HK-2 (cell line): ENCODE measurements around the gene GTF3C6.
"Not testable (repeated sequence)": the region's sequence is repeated elsewhere in the genome, so short reads cannot be mapped to it uniquely, and the experiment has no call there.

Experiments
- DNase-seq: peaks from one replicate; pipeline ENCODE4 v3.0.0-alpha.2; 2018; ENCODE audit not compliant: unreplicated experiment

The GTF3C6 gene

GRCh38 chr6:110979565-110980101, 21.1 kb downstream of the GTF3C6 start:
- DNase-seq = no peak

- no peak for DNase-seq
These were observed 21.7 kb downstream of the GTF3C6 start for GRCh38 chr6:110980227-110980626.

- no peak for DNase-seq
These were observed 22.1 kb downstream of the GTF3C6 start for GRCh38 chr6:110980648-110981047.

- no peak for DNase-seq
These were observed 22.7 kb downstream of the GTF3C6 start for GRCh38 chr6:110981202-110981600.

- DNase-seq = no peak
These were observed 32.5 kb downstream of the GTF3C6 start for GRCh38 chr6:110990840-110991576.

- no peak for DNase-seq
These were observed 38.2 kb downstream of the GTF3C6 start for GRCh38 chr6:110996691-110997090.

- no peak for DNase-seq
These were observed 41.2 kb downstream of the GTF3C6 start for GRCh38 chr6:110999634-111000270.

- DNase-seq = no peak
These were observed 43.8 kb downstream of the GTF3C6 start for GRCh38 chr6:111002350-111002749.

- DNase-seq = no peak
These were observed 53.0 kb downstream of the GTF3C6 start for GRCh38 chr6:111011360-111012142.

GRCh38 chr6:111012143-111012452, 53.6 kb downstream of the GTF3C6 start:
- DNase-seq = no peak

GRCh38 chr6:111012520-111012919, 54.0 kb downstream of the GTF3C6 start:
- not testable (repeated sequence) for DNase-seq

- DNase-seq = no peak
These were observed 54.8 kb downstream of the GTF3C6 start for GRCh38 chr6:111013144-111013915.

- no peak for DNase-seq
These were observed 57.1 kb downstream of the GTF3C6 start for GRCh38 chr6:111015389-111016124.

- DNase-seq = not testable (repeated sequence)
These were observed 58.7 kb downstream of the GTF3C6 start for GRCh38 chr6:111017241-111017640.
